Hepatocyte (in vitro differentiated cells): Measurements from ENCODE around the gene PTPRC.

ENCODE experiments used
- CTCF ChIP-seq: fragments of 200-600 bp; sonication (generic); IDR thresholded peaks from 2 replicates; pipeline ENCODE4 v1.5.1; 2016; ENCODE audit warnings: antibody characterized with exemption, mild to moderate bottlenecking; ENCODE audit not compliant: poor library complexity
- EZH2 ChIP-seq: fragments of 200-600 bp; sonication (generic); IDR thresholded peaks from 2 replicates; pipeline ENCODE4 v1.6.1; 2016; ENCODE audit warnings: antibody characterized with exemption, mild to moderate bottlenecking, borderline replicate concordance

GRCh38 chr1:198651650-198652400, 13.0 kb downstream of the PTPRC start:
- no peak for TF ChIP-seq EZH2
- no peak for TF ChIP-seq CTCF
